ENCODE measurements around the gene SHISA5. TPM values are rescaled to one million over a fixed set of nuclear protein-coding genes. Genes with fewer than 3 reads are reported as not detected.

The SHISA5 gene
- total and polyA plus RNA-seq, 2 experiments from 2014 or later: 146 to 166 TPM

GRCh38 chr3:48511551-48511950 is 7.6 kb upstream of the SHISA5 start (continued):
- no peak for TF ChIP-seq ETS1 (IDR thresholded peaks at IDR 0.05)
- TF ChIP-seq, protein P1, sequence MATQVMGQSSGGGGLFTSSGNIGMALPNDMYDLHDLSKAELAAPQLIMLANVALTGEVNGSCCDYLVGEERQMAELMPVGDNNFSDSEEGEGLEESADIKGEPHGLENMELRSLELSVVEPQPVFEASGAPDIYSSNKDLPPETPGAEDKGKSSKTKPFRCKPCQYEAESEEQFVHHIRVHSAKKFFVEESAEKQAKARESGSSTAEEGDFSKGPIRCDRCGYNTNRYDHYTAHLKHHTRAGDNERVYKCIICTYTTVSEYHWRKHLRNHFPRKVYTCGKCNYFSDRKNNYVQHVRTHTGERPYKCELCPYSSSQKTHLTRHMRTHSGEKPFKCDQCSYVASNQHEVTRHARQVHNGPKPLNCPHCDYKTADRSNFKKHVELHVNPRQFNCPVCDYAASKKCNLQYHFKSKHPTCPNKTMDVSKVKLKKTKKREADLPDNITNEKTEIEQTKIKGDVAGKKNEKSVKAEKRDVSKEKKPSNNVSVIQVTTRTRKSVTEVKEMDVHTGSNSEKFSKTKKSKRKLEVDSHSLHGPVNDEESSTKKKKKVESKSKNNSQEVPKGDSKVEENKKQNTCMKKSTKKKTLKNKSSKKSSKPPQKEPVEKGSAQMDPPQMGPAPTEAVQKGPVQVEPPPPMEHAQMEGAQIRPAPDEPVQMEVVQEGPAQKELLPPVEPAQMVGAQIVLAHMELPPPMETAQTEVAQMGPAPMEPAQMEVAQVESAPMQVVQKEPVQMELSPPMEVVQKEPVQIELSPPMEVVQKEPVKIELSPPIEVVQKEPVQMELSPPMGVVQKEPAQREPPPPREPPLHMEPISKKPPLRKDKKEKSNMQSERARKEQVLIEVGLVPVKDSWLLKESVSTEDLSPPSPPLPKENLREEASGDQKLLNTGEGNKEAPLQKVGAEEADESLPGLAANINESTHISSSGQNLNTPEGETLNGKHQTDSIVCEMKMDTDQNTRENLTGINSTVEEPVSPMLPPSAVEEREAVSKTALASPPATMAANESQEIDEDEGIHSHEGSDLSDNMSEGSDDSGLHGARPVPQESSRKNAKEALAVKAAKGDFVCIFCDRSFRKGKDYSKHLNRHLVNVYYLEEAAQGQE (IDR thresholded peaks at IDR 0.05; ENCODE audit: unreplicated experiment): no peak

GRCh38 chr3:48507256-48508061 is 3.5 kb upstream of the SHISA5 start:
- ATAC-seq: peak; percentile 77
- H3F3A ChIP-seq (replicated peaks; ENCODE audit: low read depth): no peaks in the 10 kb centered on the region
- H3K4me1 ChIP-seq (ENCODE audit: insufficient read depth): peaks cover 37% of the 10 kb centered on the region
- H2AFZ ChIP-seq: peak overlapping the region; percentile 64; the same call in 1 of the 2 replicates
- no peaks in the 10 kb centered on the region for H4K20me1 ChIP-seq (replicated peaks; ENCODE audit: insufficient read depth)
- no peak overlapping the region; the same call in 1 of the 2 replicates for H3K4me2 ChIP-seq
- Mint-ChIP-seq H3K27ac (peak overlapping the region; percentile 93), H3K9me3 (no peaks in the 10 kb centered on the region), H3K36me3 (ENCODE audit: low read depth) (no peaks in the 10 kb centered on the region; the same call in 2 of the 3 replicates), H3K4me3 (no peak overlapping the region), H3K27me3 (ENCODE audit: insufficient read depth, low read depth, poor library complexity) (peaks cover 16% of the 10 kb centered on the region), H3K4me1 (peaks cover 38% of the 10 kb centered on the region)
- no peaks in the 10 kb centered on the region for H3K9me2 ChIP-seq (ENCODE audit: insufficient read depth)
- no peak overlapping the region for H3K4me3 ChIP-seq
- 0 out of 2 replicates have a peak overlapping the region, but pooled peaks have one; percentile 59 for H3K27ac ChIP-seq (ENCODE audit: low read depth)
- H3K36me3 ChIP-seq (ENCODE audit: insufficient read depth): no peaks in the 10 kb centered on the region
- peaks cover under 1% of the 10 kb centered on the region; the same call in 1 of the 2 replicates for H3K79me2 ChIP-seq (replicated peaks; ENCODE audit: insufficient read depth)
- peak; percentile 92 for DNase-seq (ENCODE audit: low spot score)
- no peaks in the 10 kb centered on the region for H3K27me3 ChIP-seq (ENCODE audit: insufficient read depth)
- TF ChIP-seq, protein P1 (IDR thresholded peaks at IDR 0.05; ENCODE audit: unreplicated experiment): no peak
- TF ChIP-seq EZH2 (IDR thresholded peaks at IDR 0.05; ENCODE audit: low read depth, unreplicated experiment) (no peak), EZH2phosphoT487 (IDR thresholded peaks at IDR 0.05; ENCODE audit: unreplicated experiment) (no peak), POLR2AphosphoS5 (IDR thresholded peaks at IDR 0.05; ENCODE audit: low read depth) (no peak; the same call in 1 of the 2 replicates), STAT1 (IDR thresholded peaks at IDR 0.05; ENCODE audit: unreplicated experiment) (no peak), ETS1 (IDR thresholded peaks at IDR 0.05) (no peak), CREB1 (CRISPR knock-in tag; IDR thresholded peaks at IDR 0.05; ENCODE audit: low read depth) (peak; percentile 46; the same call in 1 of the 2 replicates), ZNF331 (CRISPR knock-in tag; IDR thresholded peaks at IDR 0.05; ENCODE audit: low read depth) (no peak), ZNF114 (CRISPR knock-in tag; IDR thresholded peaks at IDR 0.05) (no peak), NANOG (IDR thresholded peaks at IDR 0.05; ENCODE audit: borderline replicate concordance) (no peak), JUNB (IDR thresholded peaks at IDR 0.05; ENCODE audit: unreplicated experiment) (no peak)
- TF ChIP-seq, protein P2, sequence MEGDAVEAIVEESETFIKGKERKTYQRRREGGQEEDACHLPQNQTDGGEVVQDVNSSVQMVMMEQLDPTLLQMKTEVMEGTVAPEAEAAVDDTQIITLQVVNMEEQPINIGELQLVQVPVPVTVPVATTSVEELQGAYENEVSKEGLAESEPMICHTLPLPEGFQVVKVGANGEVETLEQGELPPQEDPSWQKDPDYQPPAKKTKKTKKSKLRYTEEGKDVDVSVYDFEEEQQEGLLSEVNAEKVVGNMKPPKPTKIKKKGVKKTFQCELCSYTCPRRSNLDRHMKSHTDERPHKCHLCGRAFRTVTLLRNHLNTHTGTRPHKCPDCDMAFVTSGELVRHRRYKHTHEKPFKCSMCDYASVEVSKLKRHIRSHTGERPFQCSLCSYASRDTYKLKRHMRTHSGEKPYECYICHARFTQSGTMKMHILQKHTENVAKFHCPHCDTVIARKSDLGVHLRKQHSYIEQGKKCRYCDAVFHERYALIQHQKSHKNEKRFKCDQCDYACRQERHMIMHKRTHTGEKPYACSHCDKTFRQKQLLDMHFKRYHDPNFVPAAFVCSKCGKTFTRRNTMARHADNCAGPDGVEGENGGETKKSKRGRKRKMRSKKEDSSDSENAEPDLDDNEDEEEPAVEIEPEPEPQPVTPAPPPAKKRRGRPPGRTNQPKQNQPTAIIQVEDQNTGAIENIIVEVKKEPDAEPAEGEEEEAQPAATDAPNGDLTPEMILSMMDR (conservative IDR thresholded peaks at IDR 0.05; ENCODE audit: low read depth in 2 of 2): peak; percentile 67 to 94

All from GM23338 (cell line).